Measurements from ENCODE around the gene HOXD8.

DNA sequence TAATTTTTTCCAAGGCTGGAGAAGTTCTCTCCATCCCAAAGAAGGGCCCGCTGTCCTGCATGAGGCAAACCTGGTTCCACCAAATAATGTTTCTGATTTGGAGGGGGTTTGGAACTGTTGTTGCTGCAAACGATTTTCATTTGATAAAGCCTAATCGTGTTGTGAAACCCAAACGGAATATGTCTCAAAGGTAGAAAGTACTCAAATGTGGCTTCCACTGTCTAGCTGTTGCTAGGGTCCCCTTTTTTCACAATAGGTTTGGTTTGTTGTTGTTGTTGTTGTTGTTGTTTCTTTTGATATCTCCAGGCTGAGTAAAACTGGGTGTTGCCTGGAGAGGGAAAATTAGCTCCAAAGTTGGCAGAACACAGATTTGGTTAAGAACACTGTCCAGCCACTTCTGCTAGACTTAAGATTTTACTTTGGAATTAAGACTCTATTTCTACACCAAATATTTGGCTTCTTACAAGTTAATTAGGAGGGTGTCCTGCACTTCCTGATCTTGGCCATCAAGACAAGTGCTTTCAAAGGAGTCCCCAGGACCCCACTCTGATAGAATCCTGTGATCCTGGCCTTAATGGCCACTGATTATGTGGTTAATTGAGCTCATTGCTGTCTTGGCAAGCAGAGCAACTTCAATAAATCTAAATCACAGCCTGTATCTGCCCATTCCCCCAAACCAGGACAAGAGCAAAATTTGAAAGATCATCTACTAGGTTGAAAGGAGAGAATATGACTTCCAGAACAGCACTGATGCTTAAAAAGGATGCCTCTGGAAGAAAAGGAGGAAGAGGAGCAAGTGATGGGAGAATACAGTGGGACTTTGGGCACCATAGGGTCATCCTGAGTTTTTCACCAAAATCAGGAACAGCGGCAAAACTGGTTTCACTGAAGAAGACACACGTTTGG, 40.3 kb upstream of the HOXD8 start:
- TF ChIP-seq, protein P1, sequence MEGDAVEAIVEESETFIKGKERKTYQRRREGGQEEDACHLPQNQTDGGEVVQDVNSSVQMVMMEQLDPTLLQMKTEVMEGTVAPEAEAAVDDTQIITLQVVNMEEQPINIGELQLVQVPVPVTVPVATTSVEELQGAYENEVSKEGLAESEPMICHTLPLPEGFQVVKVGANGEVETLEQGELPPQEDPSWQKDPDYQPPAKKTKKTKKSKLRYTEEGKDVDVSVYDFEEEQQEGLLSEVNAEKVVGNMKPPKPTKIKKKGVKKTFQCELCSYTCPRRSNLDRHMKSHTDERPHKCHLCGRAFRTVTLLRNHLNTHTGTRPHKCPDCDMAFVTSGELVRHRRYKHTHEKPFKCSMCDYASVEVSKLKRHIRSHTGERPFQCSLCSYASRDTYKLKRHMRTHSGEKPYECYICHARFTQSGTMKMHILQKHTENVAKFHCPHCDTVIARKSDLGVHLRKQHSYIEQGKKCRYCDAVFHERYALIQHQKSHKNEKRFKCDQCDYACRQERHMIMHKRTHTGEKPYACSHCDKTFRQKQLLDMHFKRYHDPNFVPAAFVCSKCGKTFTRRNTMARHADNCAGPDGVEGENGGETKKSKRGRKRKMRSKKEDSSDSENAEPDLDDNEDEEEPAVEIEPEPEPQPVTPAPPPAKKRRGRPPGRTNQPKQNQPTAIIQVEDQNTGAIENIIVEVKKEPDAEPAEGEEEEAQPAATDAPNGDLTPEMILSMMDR (conservative IDR thresholded peaks at IDR 0.05; ENCODE audit: low read depth, low read length) = no peak
- TF ChIP-seq EZH2 (IDR thresholded peaks at IDR 0.05; ENCODE audit: low read length, unreplicated experiment) = no peak
